ENCODE measurements around the gene EPS15.
"Not testable (repeated sequence)": the region's sequence is repeated elsewhere in the genome, so short reads cannot be mapped to it uniquely, and the experiment has no call there.

EPS15 gene

DNA sequence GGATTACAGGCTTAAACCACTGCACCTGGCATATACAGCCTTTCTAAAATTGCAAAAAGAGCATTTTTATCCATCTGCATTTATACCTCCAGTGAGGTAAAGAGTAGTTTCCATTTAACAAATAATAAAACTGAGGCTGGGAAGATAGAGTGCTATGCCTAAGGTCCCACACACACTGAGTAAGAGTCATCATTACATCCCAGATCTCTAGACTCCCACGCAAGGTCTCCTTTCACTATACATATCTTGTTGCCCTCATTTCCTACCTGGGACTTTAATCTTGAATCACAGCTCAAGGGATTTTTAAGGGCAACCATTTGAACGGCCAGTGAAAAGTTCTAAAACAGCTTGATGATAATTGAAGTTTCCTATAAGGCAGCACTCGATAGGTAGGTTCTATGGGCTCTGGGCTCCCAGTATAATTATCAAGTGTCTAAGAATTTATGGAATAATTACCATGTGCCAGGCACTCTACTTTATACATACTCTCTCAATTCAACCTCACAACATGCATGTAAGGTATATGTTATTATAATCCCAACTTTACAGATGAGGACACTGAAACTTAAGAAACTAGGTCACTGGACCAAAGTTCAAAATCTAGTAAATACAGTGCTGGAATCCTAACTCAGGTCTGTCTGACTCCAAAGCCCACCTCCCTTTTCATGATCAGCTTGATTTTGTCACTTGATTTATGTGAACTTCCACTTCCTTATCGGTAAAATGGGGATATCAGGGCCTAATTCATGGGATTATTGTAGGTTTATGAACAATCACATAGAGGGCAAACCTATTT is 23.3 kb upstream of the EPS15 start:
- no peak for DNase-seq (ENCODE audit: low read depth in 2 of 2)

DNA sequence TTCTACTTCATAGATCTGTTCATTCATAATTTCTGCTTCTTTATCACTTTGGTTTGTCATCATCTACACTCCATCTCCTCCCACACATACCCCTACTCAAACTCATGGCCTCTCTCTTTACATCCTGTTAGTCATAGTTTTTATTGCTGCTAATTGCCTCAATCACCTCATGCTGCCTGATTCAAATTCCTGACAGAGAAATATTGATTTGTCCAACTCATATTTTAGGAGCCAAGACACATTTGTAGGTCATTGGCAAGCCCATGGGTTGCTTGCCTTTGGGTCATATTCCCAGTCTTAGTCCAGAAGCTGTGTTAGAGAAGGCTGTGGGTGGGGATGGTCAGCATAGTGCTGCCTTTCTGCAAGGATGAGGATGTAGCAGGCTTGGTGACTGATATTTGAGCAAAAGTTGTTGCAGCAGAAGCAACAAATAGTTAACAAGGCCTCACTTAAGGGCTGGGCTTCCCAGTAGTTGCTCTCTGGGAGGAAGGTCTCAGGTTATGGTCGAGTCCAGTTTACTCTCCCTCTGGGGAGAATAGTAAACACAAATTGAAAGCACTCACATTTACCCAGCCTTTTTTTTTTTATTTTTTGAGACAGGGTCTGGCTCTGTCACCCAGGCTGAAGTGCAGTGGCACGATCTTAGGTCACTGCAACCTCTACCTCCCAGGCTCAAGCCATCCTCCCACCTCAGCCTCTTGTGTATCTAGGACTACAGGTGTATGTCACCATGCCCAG is 22.4 kb upstream of the EPS15 start:
- DNase-seq (ENCODE audit: low read depth in 2 of 2): no peak

DNA sequence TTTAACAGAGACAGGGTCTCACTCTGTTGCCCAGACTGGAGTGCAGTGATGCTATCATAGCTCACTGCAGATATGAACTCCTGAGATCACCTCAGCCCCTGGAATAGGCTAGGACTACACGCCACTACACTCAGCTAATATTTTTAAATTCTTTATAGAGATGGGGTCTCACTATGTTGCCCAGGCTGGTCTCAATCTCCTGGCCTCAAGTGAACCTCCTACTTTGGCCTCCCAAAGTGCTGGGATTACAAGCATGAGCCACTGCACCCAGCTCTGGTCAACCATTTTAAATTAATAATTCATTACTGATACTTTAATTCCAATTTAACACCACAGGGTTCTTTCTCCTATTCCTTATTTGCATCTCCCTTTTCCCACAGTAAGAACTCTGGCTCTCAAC is 18.5 kb upstream of the EPS15 start:
- no peak for DNase-seq (ENCODE audit: low read depth in 2 of 2)

DNA sequence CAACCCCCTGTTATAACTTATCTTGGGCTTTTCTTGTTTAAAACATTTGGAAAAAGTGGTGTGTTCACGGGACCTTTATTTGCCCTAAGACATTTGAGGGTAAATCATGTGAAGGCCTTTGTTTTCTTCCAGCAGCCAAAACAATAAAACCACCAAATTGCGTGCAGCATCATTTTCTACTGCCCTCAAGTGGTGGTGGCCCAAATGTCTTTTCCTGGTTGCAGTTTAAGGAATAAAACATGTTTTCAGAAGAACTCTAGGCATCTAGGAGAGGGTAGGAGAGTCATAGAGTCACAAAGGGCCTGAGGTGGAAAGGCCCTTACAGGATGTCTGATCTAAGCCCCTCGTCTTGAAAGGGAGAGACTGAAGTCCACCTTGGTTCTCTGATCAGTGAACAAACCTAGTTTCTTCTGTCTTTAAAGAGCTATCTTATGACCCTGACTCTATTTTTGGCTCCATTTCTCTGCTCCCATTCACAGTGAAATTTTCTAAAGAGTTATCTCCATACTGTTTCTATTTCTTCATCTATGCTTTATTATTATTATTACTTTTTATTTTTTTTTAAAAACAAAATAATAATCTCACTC is 16.0 kb upstream of the EPS15 start:
- DNase-seq (ENCODE audit: low read depth in 2 of 2): no peak

DNA sequence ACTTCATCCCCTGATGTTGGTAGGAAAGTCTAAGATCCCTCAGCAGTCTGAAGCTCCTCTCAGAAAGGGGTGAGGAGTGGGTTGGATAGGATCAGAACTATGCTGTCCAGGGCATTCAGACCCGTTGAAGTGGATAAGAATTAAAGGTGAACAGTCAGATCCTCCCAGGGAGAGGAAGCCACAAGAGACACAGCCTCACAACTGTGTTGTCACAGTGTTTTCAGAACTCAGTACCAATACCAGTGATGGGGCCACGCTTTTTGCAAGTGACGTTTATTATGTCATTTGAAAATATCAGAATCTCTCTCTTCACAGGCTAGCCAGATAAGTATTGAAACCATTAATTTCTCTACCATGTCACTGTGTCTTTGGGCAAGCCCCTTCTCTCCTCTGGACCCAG is 15.4 kb upstream of the EPS15 start:
- DNase-seq (ENCODE audit: low read depth in 2 of 2): no peak

DNA sequence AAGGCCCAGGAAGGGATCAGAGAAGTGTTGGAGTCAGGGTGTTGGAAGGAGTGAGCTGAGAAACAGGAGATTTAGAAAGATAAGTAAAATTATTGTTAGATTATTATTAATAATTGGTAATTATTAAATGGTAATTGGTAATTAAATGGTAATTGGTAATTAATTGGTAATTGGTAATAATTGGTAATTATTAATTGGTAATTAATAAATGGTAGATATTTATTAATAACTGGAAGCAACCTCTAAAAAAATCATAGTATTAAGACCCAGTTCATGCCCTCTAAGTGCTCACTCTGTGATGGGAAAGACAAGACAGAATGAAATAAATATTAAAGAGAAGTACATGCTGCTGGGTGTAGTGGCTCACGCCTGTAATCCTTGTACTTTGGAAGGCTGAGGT is 13.8 kb upstream of the EPS15 start:
- no peak for DNase-seq (ENCODE audit: low read depth in 2 of 2)

DNA sequence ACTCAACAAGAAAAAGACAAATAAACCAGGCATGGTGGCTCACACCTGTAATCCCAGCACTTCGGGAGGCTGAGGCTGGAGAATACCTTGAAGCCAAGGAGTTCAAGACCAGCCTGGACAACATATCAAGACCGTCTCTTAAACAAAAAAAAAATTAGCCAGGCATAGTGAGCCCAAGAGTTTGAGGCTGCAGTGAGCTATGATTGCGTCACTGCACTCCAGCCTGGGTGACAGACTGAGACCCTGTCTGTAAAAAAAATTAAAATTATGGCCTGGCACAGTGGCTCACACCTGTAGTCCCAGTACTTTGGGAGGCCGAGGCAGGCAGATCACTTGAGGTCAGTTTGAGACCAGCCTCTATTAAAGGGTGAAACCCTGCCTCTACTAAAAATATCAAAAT is 11.4 kb upstream of the EPS15 start:
- DNase-seq (ENCODE audit: low read depth in 2 of 2): not testable (repeated sequence)

DNA sequence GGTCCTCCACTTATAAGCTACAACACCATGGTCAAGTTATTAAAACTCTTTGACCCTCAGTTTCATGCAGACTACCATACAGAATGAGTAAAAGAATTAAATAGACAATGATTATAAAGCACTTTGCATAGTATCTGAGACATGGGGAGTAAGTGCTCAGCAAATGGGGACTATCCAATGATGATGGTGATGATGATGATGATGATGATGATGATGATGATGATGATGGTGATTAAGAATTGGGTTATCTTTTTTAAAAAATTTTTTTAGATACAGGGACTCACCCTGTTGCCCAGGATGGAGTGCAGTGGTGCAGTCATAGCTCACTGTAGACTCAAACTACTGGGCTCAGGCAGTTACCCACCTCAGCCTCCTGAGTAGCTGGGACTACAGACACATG is 8.1 kb upstream of the EPS15 start:
- no peak for DNase-seq (ENCODE audit: low read depth in 2 of 2)

DNA sequence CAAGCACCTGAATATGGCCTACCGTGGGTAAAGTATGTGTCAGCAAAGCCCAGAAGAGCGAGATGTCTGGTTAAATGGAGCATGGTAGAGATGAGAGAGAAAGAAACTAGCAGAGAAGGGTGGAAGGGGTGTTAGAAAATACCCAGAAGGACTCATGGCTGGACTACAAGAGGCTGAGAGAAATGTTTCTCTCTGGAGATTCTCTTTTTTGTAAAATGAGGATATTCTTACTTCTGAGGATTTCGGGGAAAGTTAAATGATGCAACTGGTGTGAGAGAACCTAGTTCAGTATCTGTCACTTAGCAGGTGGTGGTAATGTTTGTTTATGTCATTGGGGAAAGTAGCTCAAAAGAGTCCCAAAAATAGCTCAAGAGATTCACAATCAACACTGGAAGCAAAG is 7.2 kb upstream of the EPS15 start:
- no peak for DNase-seq (ENCODE audit: low read depth in 2 of 2)

DNA sequence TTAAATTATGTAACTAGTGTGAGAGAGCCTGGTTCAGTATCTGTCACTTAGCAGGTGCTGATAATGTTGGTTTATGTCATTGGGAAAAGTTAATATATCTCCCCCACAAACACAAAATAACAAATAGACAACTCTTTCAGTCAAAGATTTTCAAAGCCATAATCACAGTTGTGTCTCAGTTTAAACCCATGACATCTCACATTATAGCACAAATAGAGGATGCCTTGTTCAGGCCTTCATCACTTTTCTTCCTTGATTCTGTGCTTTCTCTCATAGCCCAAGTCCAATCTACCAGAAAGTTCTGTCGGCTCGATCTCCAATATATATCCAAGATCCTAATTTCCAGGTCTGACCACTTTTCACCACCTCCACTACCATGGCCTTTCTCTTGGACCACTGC is 6.2 kb upstream of the EPS15 start:
- DNase-seq (ENCODE audit: low read depth in 2 of 2): no peak

DNA sequence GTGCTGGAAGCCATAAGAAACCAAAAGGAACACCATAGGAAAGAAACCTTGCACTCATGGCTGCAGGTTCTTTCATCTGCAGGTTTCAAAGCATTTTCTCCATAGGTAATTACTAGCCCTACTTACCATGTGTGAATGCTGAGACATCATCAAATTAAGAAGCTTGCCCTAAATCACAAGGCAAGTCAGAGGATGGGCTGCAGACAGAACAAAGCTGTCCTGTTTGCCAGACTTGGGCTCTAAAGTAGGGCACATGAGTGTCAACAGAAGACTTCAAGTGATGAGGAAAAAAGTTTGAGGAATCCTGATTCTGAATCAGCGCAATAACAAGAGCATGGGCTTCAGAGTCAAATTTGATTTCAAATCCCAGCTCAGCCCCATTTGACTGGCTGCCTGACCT is 5.8 kb upstream of the EPS15 start:
- DNase-seq (ENCODE audit: low read depth in 2 of 2): no peak

DNA sequence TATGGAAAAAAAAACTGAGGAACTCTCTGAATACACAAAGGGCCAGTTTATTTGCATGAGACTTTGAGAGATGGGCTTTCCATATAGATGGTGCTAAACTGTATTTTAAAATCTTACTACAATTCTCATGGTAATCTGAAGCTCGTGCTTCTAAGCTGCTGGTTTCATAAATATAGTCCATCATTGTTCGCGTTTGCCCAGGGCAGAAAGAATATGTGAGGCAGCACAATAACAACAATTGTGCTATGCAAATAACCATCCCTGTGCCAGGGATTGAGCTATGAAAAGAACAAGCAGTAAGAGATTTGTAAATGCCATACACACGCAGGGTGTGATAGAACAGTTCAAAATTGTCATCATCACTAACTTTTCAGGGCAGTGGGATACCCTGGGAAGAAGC is 4.9 kb upstream of the EPS15 start:
- DNase-seq (ENCODE audit: low read depth in 2 of 2): no peak

DNA sequence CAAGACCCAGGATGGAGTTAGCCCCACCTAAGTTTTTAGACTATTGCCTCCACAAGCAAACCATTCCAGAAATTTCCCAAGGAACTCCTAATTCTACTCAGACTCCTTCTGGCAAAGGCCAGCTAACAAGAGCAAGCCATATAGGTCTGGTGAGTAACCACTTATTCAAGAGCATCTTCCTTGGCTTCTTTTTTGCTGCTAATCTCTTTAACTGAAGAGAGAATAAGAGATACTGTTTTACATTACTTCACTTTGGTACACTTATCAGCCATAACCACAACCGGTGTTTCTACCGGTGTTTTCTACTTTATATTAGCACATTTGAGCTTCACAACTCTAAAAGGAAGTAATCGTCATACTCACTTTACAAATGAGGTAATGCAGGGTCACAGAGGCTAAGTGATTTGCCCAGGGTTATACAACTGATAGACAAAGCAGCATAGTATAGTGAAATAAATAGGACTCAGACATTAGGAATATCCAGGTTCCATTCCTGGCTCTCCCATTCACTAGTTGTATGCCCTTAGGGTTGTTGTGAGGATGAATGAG is 1.7 kb upstream of the EPS15 start:
- no peak for DNase-seq (ENCODE audit: low read depth in 2 of 2)

DNA sequence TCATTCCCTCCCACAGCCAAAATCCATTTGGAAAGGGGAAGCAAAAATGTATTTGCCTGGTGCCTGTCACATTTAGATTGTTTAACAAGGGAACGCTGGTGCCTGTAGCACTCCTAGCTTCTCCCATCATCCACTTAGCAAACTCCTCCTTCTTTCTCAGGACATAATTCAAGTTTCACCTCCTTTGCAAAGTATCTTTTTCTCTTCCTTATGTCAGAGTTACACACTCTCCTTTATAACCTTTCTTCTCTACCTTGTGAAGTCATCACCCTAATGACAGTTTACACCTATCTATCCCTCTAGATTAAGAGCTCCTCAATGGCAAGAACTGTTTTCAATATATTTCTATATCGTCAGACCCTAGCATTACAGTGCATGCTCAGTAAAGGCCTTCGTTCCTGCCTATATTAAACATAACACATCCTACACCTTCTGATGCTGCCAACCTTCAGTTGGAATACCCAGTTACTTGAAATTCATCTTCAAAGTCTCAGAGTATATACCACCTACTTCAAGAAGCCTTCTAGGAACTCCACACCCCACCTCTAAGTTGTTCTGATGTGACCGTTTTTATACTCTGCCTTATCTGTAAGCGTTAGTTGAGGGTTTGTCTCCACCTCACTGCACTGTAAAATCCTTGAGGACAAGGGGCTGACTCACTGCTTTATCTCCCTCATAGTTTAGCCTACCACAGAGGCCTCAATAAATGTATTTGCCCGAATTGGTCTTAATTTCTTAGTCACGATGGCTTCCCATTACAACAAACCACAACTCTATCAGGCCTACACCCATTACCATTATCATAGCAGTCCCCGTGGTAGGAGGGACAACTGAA is 1.0 kb upstream of the EPS15 start:
- DNase-seq (ENCODE audit: low read depth in 2 of 2): no peak

DNA sequence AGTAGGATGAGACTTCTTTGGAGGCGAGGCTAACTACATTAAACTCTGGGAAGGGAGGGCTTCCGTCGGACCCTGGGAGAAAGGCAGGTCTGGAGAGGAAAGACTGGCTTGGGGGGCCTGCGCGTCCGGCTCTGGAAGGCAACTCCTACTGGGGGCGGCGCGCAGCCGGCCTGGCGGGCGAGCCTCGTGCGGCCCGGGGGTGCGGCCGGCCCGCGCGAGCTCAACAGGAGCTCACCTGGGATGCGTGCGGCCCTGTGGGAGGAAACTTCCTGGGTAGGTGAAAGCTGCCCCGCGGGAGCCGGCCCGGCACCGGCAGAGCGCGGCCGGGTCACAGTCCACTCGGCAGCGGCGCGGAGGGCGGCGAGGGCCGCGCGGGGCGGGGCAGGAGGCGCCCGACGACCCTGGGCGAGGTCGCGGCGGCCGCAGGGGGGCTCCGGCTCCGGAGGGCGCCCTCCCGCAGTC is 449 bp downstream of the EPS15 start:
- no peak for DNase-seq (ENCODE audit: low read depth in 2 of 2)

DNA sequence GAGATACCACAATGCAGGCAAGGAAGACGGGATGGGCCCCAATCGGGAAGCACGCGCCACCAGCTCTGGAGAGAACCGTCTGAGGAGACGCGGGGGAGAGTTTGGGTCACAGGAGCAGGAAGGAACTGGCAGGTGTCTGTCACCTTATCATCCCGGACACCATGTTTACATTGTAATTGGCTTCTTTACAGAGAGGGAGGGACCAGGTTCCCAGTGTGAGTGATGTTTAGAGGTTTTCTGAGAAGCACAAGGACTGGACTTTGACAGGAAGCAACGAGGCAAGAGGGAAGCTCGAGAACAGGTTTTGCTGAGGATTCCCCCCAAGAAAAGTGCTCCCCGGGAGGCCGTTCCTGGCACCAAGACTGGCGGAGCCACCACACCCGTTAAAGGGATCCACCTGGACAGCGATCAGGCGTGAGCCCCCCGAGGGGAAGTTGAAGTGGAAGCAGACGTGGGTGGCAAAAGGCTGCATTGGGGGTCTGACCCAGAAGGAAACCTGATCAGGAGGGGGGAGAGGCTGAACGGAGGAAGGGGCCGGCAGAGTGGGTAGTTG is 957 bp downstream of the EPS15 start:
- no peak for DNase-seq (ENCODE audit: low read depth in 2 of 2)

DNA sequence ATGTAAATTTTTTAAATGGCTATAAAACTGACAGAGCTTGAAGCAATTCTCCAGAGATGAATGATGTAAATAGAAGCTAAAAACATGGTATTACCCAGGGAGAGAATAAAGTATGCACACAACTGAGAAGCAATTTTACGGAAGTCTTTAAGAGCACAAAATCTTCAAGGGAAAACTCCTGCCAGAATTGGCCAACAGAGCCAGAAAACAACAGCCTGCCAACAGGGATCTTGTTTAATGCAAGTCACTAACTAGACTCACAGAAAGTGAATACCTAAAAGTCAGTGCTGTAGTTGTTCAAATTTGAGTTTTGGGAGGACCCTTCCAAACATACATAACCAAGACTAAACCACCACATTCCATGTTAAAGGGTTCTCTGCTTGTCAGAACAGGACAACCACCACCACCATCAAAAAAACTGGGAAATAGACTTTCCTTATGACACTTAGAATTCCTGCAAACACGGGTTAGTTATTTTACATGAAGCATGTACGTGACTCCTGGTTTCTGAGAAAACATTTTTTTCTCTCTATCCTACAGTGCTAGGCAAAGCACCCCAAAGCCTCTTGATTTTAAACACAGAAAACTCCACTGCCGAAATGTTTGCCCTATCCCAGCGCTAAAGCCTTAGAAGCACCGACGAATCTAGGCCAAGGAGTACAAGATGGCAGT is 1.6 kb downstream of the EPS15 start:
- no peak for DNase-seq (ENCODE audit: low read depth in 2 of 2)

DNA sequence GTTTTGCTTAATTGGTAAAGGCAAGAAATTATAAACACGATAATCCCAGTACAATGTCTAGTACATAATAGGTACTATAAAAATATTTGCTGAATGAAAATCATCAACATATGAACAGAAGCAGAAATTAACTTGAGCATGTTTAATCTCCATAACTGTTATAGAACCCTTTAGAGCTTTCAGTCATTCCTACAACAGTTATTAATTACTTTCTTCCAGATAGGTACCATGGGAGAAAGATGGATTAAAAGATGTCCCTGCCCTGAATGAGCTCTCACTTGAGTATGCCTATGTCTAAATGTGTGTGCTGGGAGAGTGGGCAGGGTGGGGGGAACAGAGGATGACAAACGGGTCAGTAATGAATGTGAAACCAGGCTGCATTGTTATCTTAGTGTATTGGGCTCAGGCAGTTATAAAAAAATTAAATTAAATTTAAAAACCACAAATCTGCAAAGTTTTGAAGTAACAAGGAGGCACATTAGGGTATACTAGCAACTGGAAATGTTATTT is 2.4 kb downstream of the EPS15 start:
- no peak for DNase-seq (ENCODE audit: low read depth in 2 of 2)

DNA sequence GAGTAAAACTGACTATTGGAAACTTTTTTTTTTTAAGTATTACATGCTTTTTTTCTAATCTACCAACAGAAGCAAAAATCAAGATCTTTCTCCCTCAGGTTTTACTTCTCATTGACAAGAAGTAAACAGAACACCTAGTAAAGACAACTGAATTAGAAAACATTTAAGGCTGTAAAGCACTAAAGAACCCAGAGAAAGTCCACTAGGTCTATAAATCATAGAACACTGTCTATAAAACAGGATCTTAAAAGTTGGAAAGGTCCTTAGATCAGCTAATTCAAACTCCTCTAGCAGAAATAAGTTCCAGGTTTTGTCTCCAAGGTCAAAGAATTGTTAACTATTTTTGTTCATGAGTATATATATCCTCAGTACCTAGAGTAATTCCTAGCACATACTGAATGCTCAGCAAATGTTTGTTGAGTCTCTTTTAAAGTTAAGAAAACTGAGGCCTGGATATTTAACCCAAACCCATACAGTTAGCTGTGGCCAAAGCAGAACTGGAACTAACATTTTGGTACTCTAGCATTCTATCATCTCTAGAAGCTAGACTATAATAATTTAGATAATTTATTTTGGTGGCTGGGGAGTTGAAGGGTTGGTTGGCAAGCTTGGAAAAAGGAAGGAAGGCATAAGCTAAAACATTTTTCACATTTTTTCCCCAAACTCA is 3.0 kb downstream of the EPS15 start:
- DNase-seq (ENCODE audit: low read depth in 2 of 2): no peak

DNA sequence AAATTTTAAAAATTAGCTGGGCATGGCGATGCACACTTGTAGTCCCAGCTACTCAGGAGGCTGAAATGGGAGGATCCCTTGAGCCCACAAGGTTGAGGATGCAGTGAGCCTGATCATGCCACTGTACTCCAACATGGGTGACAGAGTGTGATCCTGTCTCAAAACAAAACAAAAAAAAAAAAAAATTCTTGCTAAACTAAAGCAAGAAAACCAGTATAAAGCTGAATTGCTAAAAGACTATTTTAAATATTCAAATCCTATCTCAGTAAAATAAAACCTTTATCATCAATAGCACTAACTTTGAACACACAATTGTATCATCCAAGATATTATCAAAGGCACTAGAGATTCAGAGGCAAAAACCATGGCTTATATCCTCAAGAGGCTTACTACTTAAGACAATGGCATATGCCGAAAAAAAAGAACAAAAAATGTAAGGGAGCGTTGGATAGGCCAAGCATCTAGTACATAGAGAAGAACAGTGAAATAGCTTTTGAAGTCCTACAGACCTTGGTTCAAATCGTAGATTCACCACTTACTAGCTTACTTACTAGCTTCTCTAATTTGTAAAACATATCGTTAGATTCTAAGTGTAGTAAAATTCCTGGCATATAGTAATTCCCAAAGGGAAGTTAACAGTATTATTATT is 3.6 kb downstream of the EPS15 start:
- DNase-seq (ENCODE audit: low read depth in 2 of 2): no peak
